Epithelial cell of prostate (primary cell): ENCODE results near the gene PACSIN1.

ENCODE experiments used
- DNase-seq: peaks from one replicate; pipeline ENCODE4 v3.0.0-alpha.2; 2011; ENCODE audit warnings: low read depth, low spot score
- H3K27ac ChIP-seq: fragments of 450-650 bp; 2 replicates; pipeline ENCODE4 v1.5.1; 2017; ENCODE audit warnings: mild to moderate bottlenecking

Gene PACSIN1

DNA sequence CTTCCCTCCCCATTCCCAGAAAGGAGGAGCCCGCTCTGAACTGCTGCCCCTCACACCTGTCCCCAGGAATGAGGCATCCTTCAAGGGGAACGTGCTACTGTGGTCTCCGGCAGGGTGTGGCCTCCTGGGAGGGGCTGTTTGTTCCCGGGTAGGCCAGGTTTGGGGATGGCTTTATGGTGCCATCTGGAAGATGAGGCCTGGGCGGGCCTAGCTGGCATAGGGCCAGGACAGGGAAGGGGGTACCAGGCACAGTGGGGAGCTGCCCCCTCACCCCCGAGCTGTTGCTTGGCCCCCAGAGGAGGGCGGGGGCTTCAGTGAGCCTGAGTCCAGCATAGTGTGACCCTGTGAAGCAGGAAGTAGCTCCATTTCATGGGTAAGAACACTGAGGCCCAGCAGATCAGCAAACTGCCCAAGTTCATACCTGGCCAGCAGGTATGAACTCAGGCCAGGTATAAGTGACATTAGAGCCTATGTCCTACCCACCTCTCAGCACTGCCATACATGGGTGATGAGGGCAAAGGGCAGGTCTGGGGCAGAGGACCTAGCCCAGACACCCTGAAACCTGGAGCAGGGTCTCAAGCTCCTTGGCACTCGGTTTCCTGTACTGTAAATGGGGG is 107.8 kb downstream of the PACSIN1 start:
- H3K27ac ChIP-seq: no peak overlapping the region
- DNase-seq: no peak

DNA sequence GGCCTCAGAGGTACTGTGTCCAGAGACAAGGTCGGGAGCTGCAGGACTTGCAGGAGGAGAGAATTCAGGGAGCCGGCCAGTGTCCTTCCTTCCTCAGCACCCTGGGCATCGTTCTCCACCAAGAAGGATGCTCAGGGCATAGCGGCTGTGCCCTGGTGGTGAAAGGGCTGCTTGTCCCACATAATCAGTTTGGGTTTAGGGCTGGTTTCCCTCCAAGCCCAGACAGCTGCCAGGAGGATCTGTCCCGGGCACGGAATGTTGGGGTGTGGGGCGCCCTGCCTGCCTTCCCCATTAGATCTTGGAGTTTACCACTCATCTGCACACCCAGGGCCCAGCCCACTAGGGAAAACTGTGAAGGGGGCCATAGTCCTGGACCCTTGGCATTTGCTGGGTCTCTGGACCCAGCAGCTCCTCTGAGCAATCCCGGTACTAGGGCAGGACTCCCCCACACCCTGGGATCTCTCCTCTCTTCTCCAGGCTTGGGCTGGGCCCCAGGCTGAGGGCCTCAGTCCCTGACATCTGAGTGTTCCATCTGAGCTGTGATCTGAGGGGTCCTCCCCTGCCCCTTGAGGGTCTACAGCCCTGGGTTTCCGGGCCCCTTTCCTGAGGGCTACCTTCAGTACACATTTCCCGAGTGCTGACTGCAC is 108.9 kb downstream of the PACSIN1 start:
- no peak overlapping the region for H3K27ac ChIP-seq
- no peak for DNase-seq

GRCh38 chr6:34575326-34575725 is 109.5 kb downstream of the PACSIN1 start:
- no peak for DNase-seq
- no peak overlapping the region for H3K27ac ChIP-seq

DNA sequence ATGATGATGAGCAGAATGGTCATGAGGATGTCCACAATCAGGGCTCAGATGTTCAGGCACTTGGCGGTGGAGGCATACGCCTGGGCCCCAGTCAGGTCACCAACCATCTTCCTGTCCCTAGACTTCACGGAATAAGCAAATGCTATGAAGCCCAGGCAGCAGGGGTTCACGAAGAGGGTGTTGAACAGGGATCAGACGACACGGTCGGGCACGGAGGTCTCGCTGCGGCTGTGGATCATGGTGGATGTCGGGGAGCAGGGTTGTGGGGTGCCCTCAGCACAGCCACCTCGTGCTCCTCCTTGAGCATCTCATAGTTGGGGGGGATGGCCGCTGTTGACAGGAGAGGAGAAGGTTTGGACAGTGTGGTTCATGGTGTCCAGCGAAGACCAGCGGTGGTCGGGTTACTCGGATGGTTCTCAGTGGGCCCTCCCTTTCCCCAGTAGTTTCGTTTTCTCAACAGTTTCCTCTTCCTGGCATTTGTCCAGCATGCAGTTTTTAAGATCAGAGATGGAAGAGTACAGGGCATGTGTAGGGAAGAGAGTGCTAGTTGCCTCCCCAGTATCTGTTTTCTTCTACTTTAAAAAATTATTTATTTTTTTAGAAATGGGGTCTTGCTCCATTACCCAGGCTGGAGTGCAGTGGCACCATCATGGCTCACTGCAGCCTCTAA is 110.5 kb downstream of the PACSIN1 start:
- no peak overlapping the region for H3K27ac ChIP-seq
- DNase-seq: no peak

DNA sequence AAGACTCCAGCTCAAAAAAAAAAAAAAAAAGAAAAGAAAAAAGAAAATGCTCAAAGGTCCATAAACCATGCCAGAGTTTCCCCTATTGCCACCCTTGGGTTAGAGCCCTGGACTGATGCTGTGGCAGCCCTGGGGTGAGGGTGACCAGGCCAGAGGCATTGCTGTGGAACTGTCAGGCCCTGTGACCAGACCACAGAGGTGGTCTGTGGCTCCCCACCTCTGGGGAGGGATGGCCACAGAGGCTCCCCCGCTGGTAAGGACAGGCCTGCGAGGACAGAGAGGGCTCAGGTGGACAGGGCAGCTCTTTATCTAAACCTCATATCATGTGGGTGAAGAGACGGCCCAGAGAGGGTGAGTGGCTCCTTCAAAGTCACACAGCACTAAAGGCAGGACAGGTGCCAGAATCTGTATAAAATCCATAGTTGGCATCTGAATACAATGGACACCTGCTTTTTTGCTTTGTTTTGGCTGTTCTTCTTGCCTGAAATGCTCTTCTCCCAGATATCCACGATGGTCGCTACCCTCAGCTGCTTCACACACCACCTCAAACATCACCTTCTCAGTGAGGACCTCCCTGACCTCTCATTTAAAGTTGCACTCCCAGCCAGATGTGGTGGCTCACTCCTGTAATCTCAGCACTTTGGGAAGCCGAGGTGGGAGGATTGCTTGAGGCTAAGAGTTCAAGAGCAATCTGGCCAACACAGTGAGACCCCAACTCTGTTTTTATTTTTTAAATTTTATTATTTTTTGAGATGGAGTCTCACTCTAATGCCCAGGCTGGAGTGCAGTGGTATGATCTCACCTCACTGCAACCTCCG is 112.8 kb downstream of the PACSIN1 start:
- no peak for DNase-seq
- no peak overlapping the region for H3K27ac ChIP-seq

- no peak overlapping the region for H3K27ac ChIP-seq
- no peak for DNase-seq
Observed at GRCh38 chr6:34580707-34581560, 115.1 kb downstream of the PACSIN1 start.

- H3K27ac ChIP-seq: no peak overlapping the region
- DNase-seq: no peak
Observed at GRCh38 chr6:34581561-34581920, 115.7 kb downstream of the PACSIN1 start.

GRCh38 chr6:34583461-34583860 is 117.6 kb downstream of the PACSIN1 start:
- H3K27ac ChIP-seq: no peak overlapping the region

DNA sequence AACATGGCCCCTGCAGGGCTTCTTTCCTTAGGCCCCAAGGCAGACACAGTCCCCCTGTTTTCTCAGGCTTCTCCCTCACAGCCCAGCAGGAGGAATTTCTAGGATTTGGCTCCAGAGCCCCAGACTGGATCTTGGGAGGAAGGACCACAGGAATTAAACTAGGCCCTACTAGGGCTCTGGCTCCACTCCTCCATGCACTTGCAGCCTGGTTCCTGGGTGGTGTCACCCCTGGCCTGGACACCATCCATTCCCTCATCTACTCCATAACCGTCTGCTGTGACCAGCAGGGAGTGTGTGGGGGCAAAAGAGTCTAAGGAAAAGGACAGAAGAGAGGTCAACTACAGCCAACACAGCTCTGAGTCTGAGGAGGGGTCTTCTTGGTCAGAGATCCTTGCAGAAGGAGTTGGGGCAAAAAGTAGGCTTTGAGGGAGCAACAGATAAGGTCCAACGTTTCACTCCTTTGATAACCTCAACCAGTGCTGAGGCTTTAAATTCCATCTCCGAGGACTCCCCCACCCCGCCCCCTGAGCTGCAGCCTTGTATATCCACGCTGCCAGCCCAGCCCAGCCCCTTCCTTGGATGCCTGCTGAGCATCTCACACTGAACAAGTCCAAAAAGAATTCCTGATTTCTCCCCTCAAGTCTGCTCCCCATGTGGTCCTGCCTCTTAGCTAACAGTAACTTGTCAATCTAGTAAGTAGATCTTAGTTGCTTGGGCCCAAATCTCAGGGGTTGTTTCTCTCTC is 118.2 kb downstream of the PACSIN1 start:
- H3K27ac ChIP-seq: no peak overlapping the region
- no peak for DNase-seq

More at GRCh38 chr6:34583461-34583860, 117.6 kb downstream of the PACSIN1 start:
- DNase-seq: no peak

DNA sequence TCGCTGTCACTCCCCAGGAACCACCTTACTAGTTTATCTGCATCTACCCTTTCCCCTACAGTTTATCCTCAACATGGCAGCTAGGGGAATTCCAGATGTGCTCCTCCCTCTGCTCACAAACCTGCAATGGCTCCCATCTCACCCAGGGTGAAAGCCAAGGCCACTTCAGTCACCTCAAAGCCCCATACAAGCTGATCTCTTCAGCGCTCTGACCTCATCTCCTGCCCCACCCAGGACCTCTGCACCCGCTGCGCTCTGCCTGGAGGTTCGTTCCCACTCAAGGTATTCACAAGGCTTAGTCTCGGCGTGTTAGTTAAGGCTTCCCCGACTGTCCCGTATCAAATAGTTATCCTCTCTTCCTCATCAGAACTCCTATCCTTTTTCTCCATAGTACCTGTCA is 118.8 kb downstream of the PACSIN1 start:
- no peak for DNase-seq

More for the DNA sequence above, 118.8 kb downstream of the PACSIN1 start:
- H3K27ac ChIP-seq: no peak overlapping the region
